Measurements from ENCODE around the gene NMRK1. TPM values are rescaled to one million over a fixed set of nuclear protein-coding genes. Genes with fewer than 3 reads are reported as not detected.

NMRK1 gene
- total and polyA plus RNA-seq, 2 donors (not counting 1 experiment from before 2014, with no cell fraction given): 10.1 TPM

- no peak for DNase-seq
- Mint-ChIP-seq H3K27ac (no peak overlapping the region), H3K27me3 (peaks cover 11% of the 10 kb centered on the region), H3K9me3 (ENCODE audit: insufficient read depth) (no peaks in the 10 kb centered on the region), H3K4me1 (peaks cover 5% of the 10 kb centered on the region), H3K4me3 (no peak overlapping the region)
- no peaks in the 10 kb centered on the region for H3K79me2 ChIP-seq (ENCODE audit: control insufficient read depth, insufficient read depth, low read length)
- CTCF ChIA-PET: interaction anchor here (1.0 to 1.7 kb wide), 3 partner anchors 9 to 275 kb away, joined by 3 to 5 read pairs (median 3); no protein-coding TSS in a partner anchor
- no peak overlapping the region for H2AFZ ChIP-seq (ENCODE audit: insufficient read depth, low read depth, low read length, poor library complexity, severe bottlenecking)
- intact Hi-C loops (cut with micrococcal nuclease): no loop called here
- POLR2A ChIA-PET: interaction anchor here (0.7 kb wide), 1 partner anchor 29 kb away, joined by 3 read pairs; no protein-coding TSS in a partner anchor
- no peak for ATAC-seq (ENCODE audit: low read depth)
- no peaks in the 10 kb centered on the region for H4K20me1 ChIP-seq (ENCODE audit: control insufficient read depth, insufficient read depth, low read length, poor library complexity, severe bottlenecking)
- H3K4me1 ChIP-seq (ENCODE audit: control insufficient read depth in 2 of 2, insufficient read depth in 2 of 2, low read length in 2 of 2): peaks cover 0 to 3% of the 10 kb centered on the region in 2 donors
- H3K27ac ChIP-seq (ENCODE audit: low read length in 2 of 2): no peak overlapping the region
- H3K9me3 ChIP-seq (ENCODE audit: control extremely low read depth in 1 of 3, control insufficient read depth in 2 of 3, insufficient read depth in 1 of 3, low read length in 2 of 3): no peaks in the 10 kb centered on the region
- no peak overlapping the region for H3K9ac ChIP-seq (ENCODE audit: low read length)
- H3K4me2 ChIP-seq (replicated peaks; ENCODE audit: low read depth, low read length, poor library complexity, severe bottlenecking): no peak overlapping the region
- WGBS (ENCODE audit: insufficient coverage): 80% methylated on average over 1 of the region's 3 CpGs
- H3K36me3 ChIP-seq (replicated peaks in 1 of 2; ENCODE audit: control extremely low read depth in 1 of 2, control insufficient read depth in 1 of 2, extremely low read depth in 1 of 2, insufficient read depth in 2 of 2, low read length in 1 of 2): no peaks in the 10 kb centered on the region
- no peak overlapping the region for H3K4me3 ChIP-seq (ENCODE audit: control extremely low read depth in 1 of 5, extremely low read depth in 1 of 5, insufficient read depth in 1 of 5, low read depth in 2 of 5, low read length in 4 of 5)
- TF ChIP-seq EZH2 (IDR thresholded peaks at IDR 0.05; ENCODE audit: borderline replicate concordance, insufficient read depth, low read depth, low read length, poor library complexity, severe bottlenecking) (no peak), CTCF (IDR thresholded peaks at IDR 0.05) (no peak)
- H3K27me3 ChIP-seq (replicated peaks in 1 of 4; ENCODE audit: control extremely low read depth in 1 of 4, control insufficient read depth in 3 of 4, insufficient read depth in 4 of 4, low read length in 3 of 4): peaks cover 0 to 3% (median 0%) of the 10 kb centered on the region in 4 experiments
These were observed 41.1 kb downstream of the NMRK1 start for GRCh38 chr9:75046725-75047345.

- ATAC-seq (ENCODE audit: low read depth): no peak
- Mint-ChIP-seq H3K9me3 (ENCODE audit: insufficient read depth) (no peaks in the 10 kb centered on the region), H3K27ac (no peak overlapping the region), H3K27me3 (peaks cover 14% of the 10 kb centered on the region), H3K4me1 (peaks cover 3% of the 10 kb centered on the region), H3K4me3 (no peak overlapping the region)
- Histone ChIP-seq H3K27me3 (replicated peaks in 1 of 4; ENCODE audit: control extremely low read depth in 1 of 4, control insufficient read depth in 3 of 4, insufficient read depth in 4 of 4, low read length in 3 of 4) (no peaks in the 10 kb centered on the region), H3K36me3 (replicated peaks in 1 of 2; ENCODE audit: control extremely low read depth in 1 of 2, control insufficient read depth in 1 of 2, extremely low read depth in 1 of 2, insufficient read depth in 2 of 2, low read length in 1 of 2) (no peaks in the 10 kb centered on the region), H3K9ac (ENCODE audit: low read length) (no peak overlapping the region), H3K79me2 (ENCODE audit: control insufficient read depth, insufficient read depth, low read length) (no peaks in the 10 kb centered on the region), H3K4me3 (ENCODE audit: control extremely low read depth in 1 of 5, extremely low read depth in 1 of 5, insufficient read depth in 1 of 5, low read depth in 2 of 5, low read length in 4 of 5) (no peak overlapping the region), H3K4me2 (replicated peaks; ENCODE audit: low read depth, low read length, poor library complexity, severe bottlenecking) (no peak overlapping the region), H4K20me1 (ENCODE audit: control insufficient read depth, insufficient read depth, low read length, poor library complexity, severe bottlenecking) (no peaks in the 10 kb centered on the region), H3K27ac (ENCODE audit: low read length in 2 of 2) (no peak overlapping the region), H2AFZ (ENCODE audit: insufficient read depth, low read depth, low read length, poor library complexity, severe bottlenecking) (no peak overlapping the region), H3K9me3 (ENCODE audit: control extremely low read depth in 1 of 3, control insufficient read depth in 2 of 3, insufficient read depth in 1 of 3, low read length in 2 of 3) (no peaks in the 10 kb centered on the region), H3K4me1 (ENCODE audit: control insufficient read depth in 2 of 2, insufficient read depth in 2 of 2, low read length in 2 of 2) (no peaks in the 10 kb centered on the region)
- ChIA-PET CTCF (no interaction called here), POLR2A (no interaction called here)
- TF ChIP-seq CTCF (IDR thresholded peaks at IDR 0.05): no peak
- TF ChIP-seq EZH2 (IDR thresholded peaks at IDR 0.05; ENCODE audit: borderline replicate concordance, insufficient read depth, low read depth, low read length, poor library complexity, severe bottlenecking): no peak
- intact Hi-C loops (cut with micrococcal nuclease): no loop called here
- DNase-seq: no peak
- WGBS (ENCODE audit: insufficient coverage): no CpG with 5 or more reads among the region's 1 CpG
These were observed 46.9 kb downstream of the NMRK1 start for GRCh38 chr9:75041041-75041440.
